Measurements from ENCODE around the gene NRIP1.

GRCh38 chr21:14911351-14911750, 153.4 kb downstream of the NRIP1 start:
- TF ChIP-seq CTCF (IDR thresholded peaks at IDR 0.05) (no peak), POLR2A (IDR thresholded peaks at IDR 0.05) (no peak)
